A549 (cell line): ENCODE data around the gene KCNQ1.

Source experiments
- CHD2 ChIP-seq: fragments of 150-350 bp; IDR thresholded peaks from 2 replicates; pipeline ENCODE4 v1.6.1; 2014; ENCODE audit warnings: low read length; ENCODE audit not compliant: partially characterized antibody
- CTCF ChIP-seq: fragments of >200 bp; sonication (Bioruptor Twin); formaldehyde crosslinking; IDR thresholded peaks from 3 replicates; pipeline ENCODE4 v1.5.1; 2016
- EHMT2 ChIP-seq: fragments of 200-600 bp; sonication (generic); IDR thresholded peaks from 2 replicates; pipeline ENCODE4 v1.6.1; 2016; ENCODE audit warnings: antibody characterized with exemption, low read depth, mild to moderate bottlenecking, moderate library complexity
- JUN ChIP-seq, 2 experiments: fragments of >200 bp; sonication (Bioruptor Twin); formaldehyde crosslinking; IDR thresholded peaks; 2 replicates in 1 of 2; 3 replicates in 1 of 2; pipeline ENCODE4 v1.6.1; 2016 to 2017
- MAZ ChIP-seq: fragments of 150-350 bp; IDR thresholded peaks from 2 replicates; pipeline ENCODE4 v1.6.1; 2014; ENCODE audit warnings: antibody characterized with exemption, low read depth, low read length, borderline replicate concordance
- PBX3 ChIP-seq: IDR thresholded peaks from 2 replicates; pipeline ENCODE4 v1.6.1; 2012
- POLR2A ChIP-seq: IDR thresholded peaks from 2 replicates; pipeline ENCODE4 v1.6.1; 2012; ENCODE audit warnings: mild to moderate bottlenecking, low read length
- SMC3 ChIP-seq: fragments of >200 bp; sonication (Bioruptor Twin); formaldehyde crosslinking; IDR thresholded peaks from 3 replicates; pipeline ENCODE4 v1.6.1; 2018; ENCODE audit warnings: inconsistent platforms
- USF2 ChIP-seq: fragments of 450-650 bp; IDR thresholded peaks from 2 replicates; pipeline ENCODE4 v1.6.1; 2014; ENCODE audit warnings: antibody characterized with exemption

- TF ChIP-seq POLR2A: no peak
- TF ChIP-seq CHD2: no peak
- TF ChIP-seq SMC3: no peak
- TF ChIP-seq MAZ: no peak
- TF ChIP-seq CTCF: no peak
- TF ChIP-seq PBX3: no peak
- TF ChIP-seq JUN (IDR thresholded peaks at IDR 0.05): no peak
- TF ChIP-seq EHMT2: no peak
- no peak for TF ChIP-seq USF2
Measured at GRCh38 chr11:2801711-2802388, 357.0 kb downstream of the KCNQ1 start.
